Measurements from ENCODE around the gene SUPT20HL1. TPM values are rescaled to one million over a fixed set of nuclear protein-coding genes. Genes with fewer than 3 reads are reported as not detected.

Gene SUPT20HL1
- total and polyA plus RNA-seq, 2 experiments from 2014 or later: 0.61 TPM; not detected in 1

- DNase-seq (ENCODE audit: low read depth in 1 of 2, low spot score in 1 of 2): no peak
- no peaks in the 10 kb centered on the region for H3K27me3 ChIP-seq
- H3K27ac ChIP-seq: no peak overlapping the region
- H3K36me3 ChIP-seq: no peaks in the 10 kb centered on the region
- no peak overlapping the region for H3K4me3 ChIP-seq
- no peaks in the 10 kb centered on the region for H3K4me1 ChIP-seq (ENCODE audit: low read depth)
- TF ChIP-seq CTCF (IDR thresholded peaks at IDR 0.05; ENCODE audit: low read depth, low read length): no peak
- H3K9me3 ChIP-seq (ENCODE audit: low read depth): no peaks in the 10 kb centered on the region
Observed at GRCh38 chrX:24405959-24406358, 45.5 kb downstream of the SUPT20HL1 start.

Other genes starting within 250 kb of the SUPT20HL1 start
- gene ZFX, start 210.9 kb upstream of the SUPT20HL1 start, total RNA-seq: 39.9 and 43.6 TPM in 2 replicates
- 24.6 and 36.6 TPM in 2 replicates for gene ZFX, start 210.9 kb upstream of the SUPT20HL1 start, polyA plus RNA-seq
- gene SUPT20HL2, start 46.6 kb upstream of the SUPT20HL1 start, total RNA-seq: 0.12 and 0.25 TPM in 2 replicates
- 0.09 and 0.17 TPM in 2 replicates for gene SUPT20HL2, start 46.6 kb upstream of the SUPT20HL1 start, polyA plus RNA-seq
- 55.0 and 60.0 TPM in 2 replicates for gene PDK3, start 104.6 kb downstream of the SUPT20HL1 start, total RNA-seq
- 65.3 and 72.5 TPM in 2 replicates for gene PDK3, start 104.6 kb downstream of the SUPT20HL1 start, polyA plus RNA-seq